HepG2 (cell line): ENCODE results near the gene GBE1. TPM values are rescaled to one million over a fixed set of nuclear protein-coding genes. Genes with fewer than 3 reads are reported as not detected.

Experiments used
- ZNF598 ChIP-seq: sonication (generic); formaldehyde crosslinking; IDR thresholded peaks from 2 replicates; pipeline ENCODE4 v1.5.1; 2020; ENCODE audit warnings: mild to moderate bottlenecking, missing genetic modification reagents, borderline replicate concordance
- ZNF782 ChIP-seq: sonication (generic); formaldehyde crosslinking; IDR thresholded peaks from 2 replicates; pipeline ENCODE4 v1.4.0; 2020; ENCODE audit warnings: missing genetic modification reagents, mild to moderate bottlenecking, borderline replicate concordance
- polyA plus RNA-seq, 8 experiments: library from polyadenylated mRNA; depleted of rRNA in 3 of 8; stranded (reverse) in 7 of 8; unstranded in 1 of 8; fragments of >200 nt; fragmentation: Illumina TruSeq in 4 of 8; extraction: Trizol in 4 of 8; gene quantifications; 2 replicates each; pipeline versions ENCODE4 v1.2.1 to v1.2.3, GENCODE V29; 2011 to 2016; ENCODE audit warnings: low read depth in 4 of 8, missing spikeins in 1 of 8, mixed read lengths in 1 of 8; ENCODE audit not compliant: insufficient read depth in 1 of 8
- total RNA-seq, 5 experiments: library from RNA; depleted of rRNA; stranded (reverse); fragments of >200 nt; fragmentation: Illumina TruSeq; extraction: Trizol; gene quantifications; 2 replicates each; pipeline ENCODE4 v1.2.3, GENCODE V29; 2016; ENCODE audit warnings: low read depth in 1 of 5
- TF ChIP-seq, protein P1 (sequence below): sonication (generic); formaldehyde crosslinking; IDR thresholded peaks from 2 replicates; pipeline ENCODE4 v1.4.0; 2020; ENCODE audit warnings: mild to moderate bottlenecking, missing genetic modification reagents

The GBE1 gene
- total and polyA plus RNA-seq, 2 of the 13 experiments (the other 11 are each of a cell fraction or from before 2014, with no cell fraction given) = 22.9 to 36.1 TPM

DNA sequence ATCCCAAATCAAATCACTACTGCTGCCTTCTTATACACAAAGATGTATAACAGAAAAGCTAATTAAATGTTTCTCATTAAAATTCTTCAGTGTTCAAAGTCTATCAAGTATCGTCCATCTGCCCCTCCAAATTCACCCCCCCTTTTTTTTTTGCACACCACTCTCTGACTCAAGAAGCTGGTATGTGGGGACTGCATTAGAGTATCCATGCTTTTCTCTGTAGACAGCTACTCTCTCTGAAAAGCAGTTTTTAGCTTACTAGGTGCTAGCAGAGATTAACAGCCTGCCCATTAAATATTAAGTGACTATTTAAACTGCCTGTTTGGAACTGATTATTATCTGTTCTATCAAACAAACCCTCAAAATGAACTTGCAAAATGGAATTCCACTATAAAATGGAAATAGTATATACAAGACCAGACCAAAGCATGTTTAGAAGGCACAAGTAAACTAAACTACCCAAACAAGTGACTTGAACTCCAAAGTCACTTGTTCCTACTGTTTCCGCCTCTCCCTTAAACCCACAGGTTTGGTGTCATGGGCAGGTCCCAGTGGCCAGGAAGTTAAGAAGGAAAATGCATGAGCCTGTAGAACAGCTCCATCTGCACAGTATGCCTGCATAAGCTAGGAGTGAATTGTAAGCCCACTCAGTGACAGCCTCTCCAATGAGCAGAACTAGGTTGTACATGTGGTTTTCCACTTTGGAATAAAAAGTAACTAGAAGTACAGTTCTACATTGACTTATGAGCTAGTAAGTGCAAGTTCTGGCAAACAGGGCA lies 32.5 kb downstream of the GBE1 start (continued):
- TF ChIP-seq, protein P1, sequence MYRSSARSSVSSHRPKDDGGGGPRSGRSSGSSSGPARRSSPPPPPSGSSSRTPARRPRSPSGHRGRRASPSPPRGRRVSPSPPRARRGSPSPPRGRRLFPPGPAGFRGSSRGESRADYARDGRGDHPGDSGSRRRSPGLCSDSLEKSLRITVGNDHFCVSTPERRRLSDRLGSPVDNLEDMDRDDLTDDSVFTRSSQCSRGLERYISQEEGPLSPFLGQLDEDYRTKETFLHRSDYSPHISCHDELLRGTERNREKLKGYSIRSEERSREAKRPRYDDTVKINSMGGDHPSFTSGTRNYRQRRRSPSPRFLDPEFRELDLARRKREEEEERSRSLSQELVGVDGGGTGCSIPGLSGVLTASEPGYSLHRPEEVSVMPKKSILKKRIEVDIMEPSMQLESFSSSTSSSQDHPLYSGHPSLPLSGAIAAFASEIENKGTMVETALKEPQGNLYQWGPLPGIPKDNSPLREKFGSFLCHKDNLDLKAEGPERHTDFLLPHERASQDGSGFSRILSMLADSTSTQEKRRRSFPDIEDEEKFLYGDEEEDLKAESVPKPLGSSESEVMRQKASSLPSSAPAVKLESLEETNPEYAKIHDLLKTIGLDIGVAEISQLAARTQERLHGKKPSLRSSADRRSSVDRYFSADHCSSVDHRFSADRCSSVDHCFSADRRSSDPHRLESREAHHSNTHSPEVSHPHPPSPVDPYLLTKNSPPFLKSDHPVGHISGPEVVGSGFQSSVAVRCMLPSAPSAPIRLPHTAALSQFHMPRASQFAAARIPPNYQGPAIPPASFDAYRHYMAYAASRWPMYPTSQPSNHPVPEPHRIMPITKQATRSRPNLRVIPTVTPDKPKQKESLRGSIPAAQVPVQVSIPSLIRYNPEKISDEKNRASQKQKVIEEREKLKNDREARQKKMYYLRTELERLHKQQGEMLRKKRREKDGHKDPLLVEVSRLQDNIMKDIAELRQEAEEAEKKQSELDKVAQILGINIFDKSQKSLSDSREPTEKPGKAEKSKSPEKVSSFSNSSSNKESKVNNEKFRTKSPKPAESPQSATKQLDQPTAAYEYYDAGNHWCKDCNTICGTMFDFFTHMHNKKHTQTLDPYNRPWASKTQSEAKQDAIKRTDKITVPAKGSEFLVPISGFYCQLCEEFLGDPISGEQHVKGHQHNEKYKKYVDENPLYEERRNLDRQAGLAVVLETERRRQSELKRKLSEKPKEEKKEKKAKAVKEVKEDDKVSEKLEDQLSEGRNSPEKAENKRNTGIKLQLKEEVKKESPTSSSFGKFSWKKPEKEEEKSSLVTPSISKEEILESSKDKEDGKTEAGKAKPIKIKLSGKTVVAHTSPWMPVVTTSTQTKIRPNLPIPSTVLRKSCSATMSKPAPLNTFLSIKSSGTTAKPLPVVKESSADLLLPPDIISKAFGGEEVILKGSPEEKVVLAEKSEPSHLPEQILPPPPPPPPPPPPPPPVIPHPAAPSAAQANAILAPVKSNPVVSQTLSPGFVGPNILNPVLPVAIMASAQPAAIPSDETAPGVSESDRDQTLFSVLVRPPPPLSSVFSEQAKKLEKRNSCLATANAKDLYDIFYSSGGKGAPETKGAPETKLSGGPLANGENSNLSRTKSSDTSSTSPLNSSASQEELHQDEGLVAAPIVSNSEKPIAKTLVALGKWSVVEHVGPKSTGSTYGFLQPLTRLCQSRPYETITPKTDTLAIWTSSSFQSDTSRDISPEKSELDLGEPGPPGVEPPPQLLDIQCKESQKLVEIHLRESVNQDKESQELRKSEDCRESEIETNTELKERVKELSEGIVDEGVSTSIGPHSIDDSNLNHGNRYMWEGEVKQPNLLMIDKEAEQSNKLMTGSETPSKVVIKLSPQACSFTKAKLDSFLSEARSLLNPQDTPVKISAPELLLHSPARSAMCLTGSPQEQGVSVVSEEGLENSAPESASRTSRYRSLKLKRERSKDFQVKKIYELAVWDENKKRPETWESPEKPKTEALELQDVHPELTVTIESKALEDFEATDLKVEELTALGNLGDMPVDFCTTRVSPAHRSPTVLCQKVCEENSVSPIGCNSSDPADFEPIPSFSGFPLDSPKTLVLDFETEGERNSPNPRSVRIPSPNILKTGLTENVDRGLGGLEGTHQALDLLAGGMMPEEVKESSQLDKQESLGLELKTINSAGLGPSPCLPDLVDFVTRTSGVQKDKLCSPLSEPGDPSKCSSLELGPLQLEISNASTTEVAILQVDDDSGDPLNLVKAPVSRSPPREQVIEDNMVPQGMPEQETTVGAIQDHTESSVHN (CRISPR knock-in tag) = no peak
- no peak for TF ChIP-seq ZNF782 (CRISPR knock-in tag)
- no peak for TF ChIP-seq ZNF598 (CRISPR knock-in tag)
